Measurements from ENCODE around the gene LARP4.
A peak's percentile ranks its signal among the peaks of the same experiment; 100 is the strongest.
"Not testable (repeated sequence)": the region's sequence is repeated elsewhere in the genome, so short reads cannot be mapped to it uniquely, and the experiment has no call there.

The LARP4 gene

GRCh38 chr12:50507930-50508329 is 107.2 kb downstream of the LARP4 start:
- Histone ChIP-seq H3K4me3 (no peak overlapping the region), H3K4me2 (peak overlapping the region; percentile 87; the same call in 1 of the 2 replicates), H3K27ac (no peak overlapping the region), H3K4me1 (peaks cover 32% of the 10 kb centered on the region), H3K27me3 (no peaks in the 10 kb centered on the region), H3K9me3 (0 out of 2 replicates have a peak, but pooled peaks cover 3% of the 10 kb centered on the region), H3K9ac (peak overlapping the region; percentile 97; the same call in 1 of the 2 replicates), H3K36me3 (0 out of 2 replicates have a peak, but pooled peaks cover 8% of the 10 kb centered on the region), H4K20me1 (peaks cover 65% of the 10 kb centered on the region)
- TF ChIP-seq Cebpa-rat (IDR thresholded peaks at IDR 0.05) = no peak

- H3K9ac ChIP-seq = no peak overlapping the region
- no peak for TF ChIP-seq Cebpa-rat (IDR thresholded peaks at IDR 0.05)
Observed at GRCh38 chr12:50508414-50508813, 107.7 kb downstream of the LARP4 start.

GRCh38 chr12:50508970-50509663 is 108.4 kb downstream of the LARP4 start:
- Histone ChIP-seq H3K36me3 (0 out of 2 replicates have a peak, but pooled peaks cover 14% of the 10 kb centered on the region), H3K4me3 (no peak overlapping the region), H3K4me2 (no peak overlapping the region), H3K27ac (no peak overlapping the region), H3K27me3 (no peaks in the 10 kb centered on the region), H4K20me1 (peaks cover 76% of the 10 kb centered on the region), H3K9me3 (0 out of 2 replicates have a peak, but pooled peaks cover 7% of the 10 kb centered on the region), H3K4me1 (peaks cover 35% of the 10 kb centered on the region), H3K9ac (no peak overlapping the region)
- no peak for TF ChIP-seq Cebpa-rat (IDR thresholded peaks at IDR 0.05)

More at GRCh38 chr12:50508414-50508813, 107.7 kb downstream of the LARP4 start:
- Histone ChIP-seq H3K36me3 (0 out of 2 replicates have a peak, but pooled peaks cover 13% of the 10 kb centered on the region), H3K4me3 (no peak overlapping the region), H4K20me1 (peaks cover 70% of the 10 kb centered on the region), H3K9me3 (0 out of 2 replicates have a peak, but pooled peaks cover 7% of the 10 kb centered on the region), H3K27me3 (no peaks in the 10 kb centered on the region), H3K4me1 (peaks cover 32% of the 10 kb centered on the region), H3K27ac (no peak overlapping the region), H3K4me2 (no peak overlapping the region)

- TF ChIP-seq Cebpa-rat (IDR thresholded peaks at IDR 0.05) = no peak
- Histone ChIP-seq H4K20me1 (peaks cover 84% of the 10 kb centered on the region), H3K27ac (no peak overlapping the region), H3K4me1 (peaks cover 33% of the 10 kb centered on the region), H3K9ac (no peak overlapping the region), H3K9me3 (0 out of 2 replicates have a peak, but pooled peaks cover 7% of the 10 kb centered on the region), H3K4me3 (no peak overlapping the region), H3K4me2 (no peak overlapping the region), H3K36me3 (peaks cover 26% of the 10 kb centered on the region), H3K27me3 (no peaks in the 10 kb centered on the region)
Observed at GRCh38 chr12:50514526-50515276, 114.0 kb downstream of the LARP4 start.

- Histone ChIP-seq H3K36me3 (peaks cover 26% of the 10 kb centered on the region), H3K9ac (no peak overlapping the region), H3K27ac (no peak overlapping the region), H3K27me3 (no peaks in the 10 kb centered on the region), H3K4me1 (peaks cover 42% of the 10 kb centered on the region), H4K20me1 (peaks cover 84% of the 10 kb centered on the region), H3K4me2 (no peak overlapping the region), H3K4me3 (no peak overlapping the region), H3K9me3 (0 out of 2 replicates have a peak, but pooled peaks cover 7% of the 10 kb centered on the region)
- no peak for TF ChIP-seq Cebpa-rat (IDR thresholded peaks at IDR 0.05)
Observed at GRCh38 chr12:50515587-50515986, 114.9 kb downstream of the LARP4 start.

GRCh38 chr12:50517421-50518048 is 116.8 kb downstream of the LARP4 start:
- Histone ChIP-seq H3K9ac (0 out of 2 replicates have a peak overlapping the region, but pooled peaks have one; percentile 40), H3K27ac (peak overlapping the region; percentile 14; the same call in 1 of the 2 replicates), H3K4me2 (peak overlapping the region; percentile 69), H3K9me3 (peaks cover 13% of the 10 kb centered on the region; the same call in 1 of the 2 replicates), H3K4me3 (no peak overlapping the region), H4K20me1 (peaks cover 76% of the 10 kb centered on the region), H3K4me1 (peaks cover 45% of the 10 kb centered on the region), H3K36me3 (peaks cover 33% of the 10 kb centered on the region), H3K27me3 (no peaks in the 10 kb centered on the region)
- no peak for TF ChIP-seq Cebpa-rat (IDR thresholded peaks at IDR 0.05)

- H3K9ac ChIP-seq = no peak overlapping the region
- H3K27ac ChIP-seq = peak overlapping the region; percentile 14; the same call in 1 of the 2 replicates
- H3K4me1 ChIP-seq = peaks cover 45% of the 10 kb centered on the region
- H3K27me3 ChIP-seq = no peaks in the 10 kb centered on the region
- peaks cover 33% of the 10 kb centered on the region for H3K36me3 ChIP-seq
- peaks cover 70% of the 10 kb centered on the region for H4K20me1 ChIP-seq
- no peak for TF ChIP-seq Cebpa-rat (IDR thresholded peaks at IDR 0.05)
- H3K4me2 ChIP-seq = peak overlapping the region; percentile 69
- H3K9me3 ChIP-seq = peaks cover 12% of the 10 kb centered on the region; the same call in 1 of the 2 replicates
- no peak overlapping the region for H3K4me3 ChIP-seq
Observed at GRCh38 chr12:50518090-50518489, 117.4 kb downstream of the LARP4 start.

- Histone ChIP-seq H3K9ac (no peak overlapping the region), H3K4me2 (no peak overlapping the region), H3K27me3 (no peaks in the 10 kb centered on the region), H3K4me3 (no peak overlapping the region), H3K4me1 (peaks cover 40% of the 10 kb centered on the region), H3K27ac (no peak overlapping the region), H4K20me1 (peaks cover 65% of the 10 kb centered on the region), H3K36me3 (peaks cover 41% of the 10 kb centered on the region), H3K9me3 (peaks cover 21% of the 10 kb centered on the region; the same call in 1 of the 2 replicates)
- no peak for TF ChIP-seq Cebpa-rat (IDR thresholded peaks at IDR 0.05)
Observed at GRCh38 chr12:50519353-50519752, 118.7 kb downstream of the LARP4 start.

- H3K27ac ChIP-seq = no peak overlapping the region
- peaks cover 40% of the 10 kb centered on the region for H3K4me1 ChIP-seq
- no peak overlapping the region for H3K4me3 ChIP-seq
- peaks cover 21% of the 10 kb centered on the region; the same call in 1 of the 2 replicates for H3K9me3 ChIP-seq
- peaks cover 65% of the 10 kb centered on the region for H4K20me1 ChIP-seq
- no peak overlapping the region for H3K9ac ChIP-seq
- TF ChIP-seq Cebpa-rat (IDR thresholded peaks at IDR 0.05) = no peak
- peaks cover 43% of the 10 kb centered on the region for H3K36me3 ChIP-seq
- peak overlapping the region; percentile 32; the same call in 1 of the 2 replicates for H3K4me2 ChIP-seq
- no peaks in the 10 kb centered on the region for H3K27me3 ChIP-seq
Observed at GRCh38 chr12:50520416-50521207, 119.9 kb downstream of the LARP4 start.

GRCh38 chr12:50521781-50522180 is 121.1 kb downstream of the LARP4 start:
- Histone ChIP-seq H3K36me3 (peaks cover 39% of the 10 kb centered on the region), H3K4me1 (peaks cover 50% of the 10 kb centered on the region), H4K20me1 (peaks cover 77% of the 10 kb centered on the region), H3K9me3 (peaks cover 21% of the 10 kb centered on the region; the same call in 1 of the 2 replicates)
- H3K4me2 ChIP-seq, H3K27ac ChIP-seq, H3K27me3 ChIP-seq, H3K9ac ChIP-seq, H3K4me3 ChIP-seq: not testable (repeated sequence)
